MM.1S (cell line): ENCODE data around the gene CCDC187.

Experiments used
- DNase-seq: peaks from one replicate; pipeline ENCODE4 v3.0.0-alpha.2; 2015
- H2AFZ ChIP-seq: fragments of 300-600 bp; sonication (generic); 2 replicates; pipeline ENCODE4 v1.6.0; 2016; ENCODE audit warnings: antibody characterized with exemption, low read length
- H3F3A ChIP-seq: fragments of 300-600 bp; sonication (generic); 2 replicates; pipeline ENCODE4 v1.6.1; 2016; ENCODE audit warnings: mild to moderate bottlenecking, antibody characterized with exemption, low read length, moderate library complexity, mixed read lengths; ENCODE audit not compliant: insufficient read depth
- H3K27ac ChIP-seq: fragments of 300-600 bp; sonication (generic); 2 replicates; pipeline ENCODE4 v1.5.1; 2016; ENCODE audit warnings: mild to moderate bottlenecking, low read length
- H3K27me3 ChIP-seq: fragments of 300-600 bp; sonication (generic); replicated peaks from 2 replicates; pipeline ENCODE4 v1.6.0; 2016; ENCODE audit warnings: low read length; ENCODE audit not compliant: insufficient read depth
- H3K36me3 ChIP-seq: fragments of 300-600 bp; sonication (generic); replicated peaks from 2 replicates; pipeline ENCODE4 v1.6.1; 2016; ENCODE audit warnings: mild to moderate bottlenecking, low read length, mixed read lengths; ENCODE audit not compliant: insufficient read depth
- H3K4me1 ChIP-seq: fragments of 300-600 bp; sonication (generic); 2 replicates; pipeline ENCODE4 v1.6.1; 2016; ENCODE audit warnings: low read length, mixed read lengths
- H3K4me2 ChIP-seq: fragments of 300-600 bp; sonication (generic); 2 replicates; pipeline ENCODE4 v1.6.0; 2016; ENCODE audit warnings: low read depth, low read length
- H3K4me3 ChIP-seq: fragments of 300-600 bp; sonication (generic); 2 replicates; pipeline ENCODE4 v1.5.1; 2016; ENCODE audit warnings: low read length, mixed read lengths
- H3K79me2 ChIP-seq: fragments of 300-600 bp; sonication (generic); 2 replicates; pipeline ENCODE4 v1.6.1; 2016; ENCODE audit warnings: mixed run types, low read length, mixed read lengths
- H3K9ac ChIP-seq: fragments of 300-600 bp; sonication (generic); 2 replicates; pipeline ENCODE4 v1.6.1; 2016; ENCODE audit warnings: low read length, mixed read lengths
- H3K9me2 ChIP-seq: fragments of 300-600 bp; sonication (generic); replicated peaks from 2 replicates; pipeline ENCODE4 v1.6.1; 2016; ENCODE audit warnings: mild to moderate bottlenecking, low read length, mixed read lengths; ENCODE audit not compliant: insufficient read depth
- H3K9me3 ChIP-seq: fragments of 300-600 bp; sonication (generic); replicated peaks from 2 replicates; pipeline ENCODE4 v1.6.1; 2016; ENCODE audit warnings: mild to moderate bottlenecking, low read length, mixed read lengths; ENCODE audit not compliant: insufficient read depth
- H4K20me1 ChIP-seq: fragments of 300-600 bp; sonication (generic); 2 replicates; pipeline ENCODE4 v1.6.1; 2016; ENCODE audit warnings: mild to moderate bottlenecking, low read length, moderate library complexity, mixed read lengths; ENCODE audit not compliant: insufficient read depth
- EZH2 ChIP-seq: fragments of 300-600 bp; sonication (generic); optimal IDR thresholded peaks from 2 replicates; pipeline ENCODE3; 2017; ENCODE audit warnings: low read depth, mild to moderate bottlenecking, antibody characterized with exemption, low read length, mixed read lengths
- EZH2phosphoT487 ChIP-seq: fragments of 300-600 bp; sonication (generic); IDR thresholded peaks from 2 replicates; pipeline ENCODE4 v1.6.1; 2018; ENCODE audit warnings: antibody characterized with exemption, low read length
- TF ChIP-seq, protein P1 (sequence below): fragments of 300-600 bp; sonication (generic); IDR thresholded peaks from 2 replicates; pipeline ENCODE4 v1.5.1; 2016; ENCODE audit warnings: antibody characterized with exemption, low read length, mixed read lengths

Gene CCDC187

DNA sequence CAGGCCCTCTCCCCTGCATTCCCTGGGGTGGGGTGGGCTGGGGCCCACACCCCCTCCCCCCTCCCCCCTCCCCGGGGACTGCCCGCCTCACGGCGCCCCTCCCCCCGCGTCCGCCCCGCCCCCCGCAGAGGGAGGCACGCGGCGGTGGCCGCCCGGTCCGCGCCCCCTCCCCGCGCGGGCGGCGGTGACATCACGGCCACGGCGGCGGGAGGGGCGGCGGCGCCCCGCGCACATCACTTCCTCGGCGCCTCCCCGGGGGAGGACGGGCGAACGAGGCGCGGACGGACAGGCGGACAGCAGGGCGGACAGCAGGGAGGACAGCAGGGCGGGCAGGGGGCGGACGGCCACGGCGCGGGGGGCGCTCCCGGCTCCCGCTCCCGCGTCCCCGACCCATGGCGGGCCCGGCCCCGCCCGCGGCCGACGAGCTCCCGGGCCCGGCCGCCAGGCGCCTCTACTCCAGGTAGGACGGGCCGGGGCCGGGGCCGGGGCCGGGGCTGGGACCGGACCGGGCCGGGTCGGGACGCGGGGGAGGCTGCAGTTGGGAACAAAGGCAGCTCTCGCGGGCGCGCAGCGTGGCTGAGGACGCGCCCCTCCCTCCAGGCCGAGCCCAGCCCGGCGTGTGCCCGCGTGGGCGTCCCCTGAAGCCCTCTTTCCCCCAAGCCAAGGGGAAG lies 23.5 kb upstream of the CCDC187 start, which contains the start of gene GPSM1:
Gene GPSM1, plus strand, starts transcription at position 236 of the 671 bp plus-strand sequence. Its CDS starts 157 bp downstream, at position 393.
- Histone ChIP-seq H3K36me3 (no peaks in the 10 kb centered on the region), H3F3A (no peaks in the 10 kb centered on the region), H3K79me2 (no peaks in the 10 kb centered on the region), H3K4me3 (no peak within 1 kb of the TSS), H4K20me1 (no peaks in the 10 kb centered on the region), H3K9me2 (no peaks in the 10 kb centered on the region), H3K4me2 (no peak within 1 kb of the TSS), H3K9ac (no peak within 1 kb of the TSS), H3K27me3 (peaks cover 92% of the 10 kb centered on the region), H3K9me3 (no peaks in the 10 kb centered on the region), H3K4me1 (peaks cover 6% of the 10 kb centered on the region; the same call in 1 of the 2 replicates), H3K27ac (no peak within 1 kb of the TSS), H2AFZ (no peak within 1 kb of the TSS)
- DNase-seq, result no peak
- no peak for TF ChIP-seq EZH2phosphoT487
- TF ChIP-seq, protein P1, sequence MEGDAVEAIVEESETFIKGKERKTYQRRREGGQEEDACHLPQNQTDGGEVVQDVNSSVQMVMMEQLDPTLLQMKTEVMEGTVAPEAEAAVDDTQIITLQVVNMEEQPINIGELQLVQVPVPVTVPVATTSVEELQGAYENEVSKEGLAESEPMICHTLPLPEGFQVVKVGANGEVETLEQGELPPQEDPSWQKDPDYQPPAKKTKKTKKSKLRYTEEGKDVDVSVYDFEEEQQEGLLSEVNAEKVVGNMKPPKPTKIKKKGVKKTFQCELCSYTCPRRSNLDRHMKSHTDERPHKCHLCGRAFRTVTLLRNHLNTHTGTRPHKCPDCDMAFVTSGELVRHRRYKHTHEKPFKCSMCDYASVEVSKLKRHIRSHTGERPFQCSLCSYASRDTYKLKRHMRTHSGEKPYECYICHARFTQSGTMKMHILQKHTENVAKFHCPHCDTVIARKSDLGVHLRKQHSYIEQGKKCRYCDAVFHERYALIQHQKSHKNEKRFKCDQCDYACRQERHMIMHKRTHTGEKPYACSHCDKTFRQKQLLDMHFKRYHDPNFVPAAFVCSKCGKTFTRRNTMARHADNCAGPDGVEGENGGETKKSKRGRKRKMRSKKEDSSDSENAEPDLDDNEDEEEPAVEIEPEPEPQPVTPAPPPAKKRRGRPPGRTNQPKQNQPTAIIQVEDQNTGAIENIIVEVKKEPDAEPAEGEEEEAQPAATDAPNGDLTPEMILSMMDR, result no peak
- no peak for TF ChIP-seq EZH2

- H3K36me3 ChIP-seq, result no peaks in the 10 kb centered on the region
- H3K9me2 ChIP-seq, result no peaks in the 10 kb centered on the region
- H3K9ac ChIP-seq, result no peak overlapping the region
- no peak overlapping the region for H3K27ac ChIP-seq
- H3K79me2 ChIP-seq, result no peaks in the 10 kb centered on the region
- no peaks in the 10 kb centered on the region for H4K20me1 ChIP-seq
- H3K4me1 ChIP-seq, result peaks cover under 1% of the 10 kb centered on the region; the same call in 1 of the 2 replicates
- no peak overlapping the region for H3K4me3 ChIP-seq
- H2AFZ ChIP-seq, result no peak overlapping the region
- no peak for TF ChIP-seq EZH2
- no peaks in the 10 kb centered on the region for H3K9me3 ChIP-seq
- peaks cover 92% of the 10 kb centered on the region for H3K27me3 ChIP-seq
- no peak overlapping the region for H3K4me2 ChIP-seq
- DNase-seq, result no peak
- H3F3A ChIP-seq, result no peaks in the 10 kb centered on the region
Observed at GRCh38 chr9:136326761-136327303, 22.9 kb upstream of the CCDC187 start.

GRCh38 chr9:136326061-136326760 lies 22.3 kb upstream of the CCDC187 start:
- no peaks in the 10 kb centered on the region for H4K20me1 ChIP-seq
- H3K36me3 ChIP-seq, result no peaks in the 10 kb centered on the region
- H3K9me3 ChIP-seq, result no peaks in the 10 kb centered on the region
- H3F3A ChIP-seq, result no peaks in the 10 kb centered on the region
- no peak overlapping the region for H3K27ac ChIP-seq
- no peaks in the 10 kb centered on the region for H3K79me2 ChIP-seq
- no peak for TF ChIP-seq EZH2phosphoT487
- TF ChIP-seq EZH2, result no peak
- TF ChIP-seq, protein P1, result no peak
- no peak overlapping the region for H2AFZ ChIP-seq
- no peaks in the 10 kb centered on the region for H3K4me1 ChIP-seq
- DNase-seq, result no peak
- H3K27me3 ChIP-seq, result peaks cover 92% of the 10 kb centered on the region
- no peak overlapping the region for H3K9ac ChIP-seq
- H3K4me3 ChIP-seq, result no peak overlapping the region
- H3K4me2 ChIP-seq, result no peak overlapping the region
- no peaks in the 10 kb centered on the region for H3K9me2 ChIP-seq

DNA sequence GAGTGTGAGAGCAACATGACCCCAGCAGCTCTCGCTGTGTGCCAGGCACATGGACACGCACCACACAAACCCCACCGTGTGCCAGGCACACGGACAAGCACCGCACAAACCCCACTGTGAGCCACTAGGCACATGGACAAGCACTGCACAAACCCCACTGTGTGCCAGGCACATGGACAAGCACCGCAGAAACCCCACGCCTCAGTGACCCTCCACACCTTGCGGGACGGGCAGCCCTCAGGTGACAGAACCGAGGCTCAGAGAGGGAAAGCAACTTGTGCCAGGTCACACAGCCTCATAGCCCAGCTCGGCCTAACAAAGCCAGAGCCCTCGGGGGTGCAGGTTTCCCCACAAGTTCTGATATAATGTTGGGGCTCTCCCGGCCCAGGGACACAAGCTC lies 21.5 kb upstream of the CCDC187 start:
- no peak overlapping the region for H2AFZ ChIP-seq

More for the DNA sequence above, 21.5 kb upstream of the CCDC187 start:
- peaks cover 92% of the 10 kb centered on the region for H3K27me3 ChIP-seq
- H3K79me2 ChIP-seq, result no peaks in the 10 kb centered on the region
- no peak overlapping the region for H3K27ac ChIP-seq
- no peaks in the 10 kb centered on the region for H3K36me3 ChIP-seq
- no peak overlapping the region for H3K4me3 ChIP-seq
- TF ChIP-seq EZH2phosphoT487 (no peak), EZH2 (no peak)
- TF ChIP-seq, protein P1, result no peak
- no peak overlapping the region for H3K9ac ChIP-seq
- H4K20me1 ChIP-seq, result no peaks in the 10 kb centered on the region
- no peak overlapping the region for H3K4me2 ChIP-seq
- no peak for DNase-seq
- H3K4me1 ChIP-seq, result no peaks in the 10 kb centered on the region
- no peaks in the 10 kb centered on the region for H3K9me3 ChIP-seq
- no peaks in the 10 kb centered on the region for H3K9me2 ChIP-seq
- no peaks in the 10 kb centered on the region for H3F3A ChIP-seq
